Nephron progenitor cell (in vitro differentiated cells): ENCODE results near the gene TAOK2.
A peak's percentile ranks its signal among the peaks of the same experiment; 100 is the strongest.

ENCODE experiments used
- DNase-seq: peaks from one replicate; pipeline ENCODE4 v3.0.0; 2021
- H3K27ac Mint-ChIP-seq: 2 replicates; pipeline ENCODE4 v1.8.0; 2021; ENCODE audit warnings: mild to moderate bottlenecking, moderate library complexity, mixed read lengths
- H3K27me3 Mint-ChIP-seq: 2 replicates; pipeline ENCODE4 v1.8.0; 2021; ENCODE audit warnings: mild to moderate bottlenecking, low read depth, mixed read lengths; ENCODE audit not compliant: poor library complexity
- H3K36me3 Mint-ChIP-seq: 2 replicates; pipeline ENCODE4 v1.8.0; 2021; ENCODE audit warnings: low read depth, mixed read lengths
- H3K4me1 Mint-ChIP-seq: 2 replicates; pipeline ENCODE4 v1.8.0; 2021; ENCODE audit warnings: mixed read lengths
- H3K4me3 Mint-ChIP-seq: 2 replicates; pipeline ENCODE4 v1.8.0; 2021; ENCODE audit warnings: mild to moderate bottlenecking, moderate library complexity, mixed read lengths
- H3K9me3 Mint-ChIP-seq: 2 replicates; pipeline ENCODE4 v1.8.0; 2021; ENCODE audit warnings: mild to moderate bottlenecking, moderate library complexity, mixed read lengths
- TF ChIP-seq, protein P1 (sequence below): fragments of 200-600 bp; sonication (generic); IDR thresholded peaks from 2 replicates; pipeline ENCODE4 v1.5.0; 2021; ENCODE audit warnings: antibody characterized with exemption

The TAOK2 gene

GRCh38 chr16:29989111-29989858 is 15.6 kb downstream of the TAOK2 start:
- H3K4me1 Mint-ChIP-seq: peaks cover 50% of the 10 kb centered on the region
- no peak overlapping the region for H3K4me3 Mint-ChIP-seq
- TF ChIP-seq, protein P1, sequence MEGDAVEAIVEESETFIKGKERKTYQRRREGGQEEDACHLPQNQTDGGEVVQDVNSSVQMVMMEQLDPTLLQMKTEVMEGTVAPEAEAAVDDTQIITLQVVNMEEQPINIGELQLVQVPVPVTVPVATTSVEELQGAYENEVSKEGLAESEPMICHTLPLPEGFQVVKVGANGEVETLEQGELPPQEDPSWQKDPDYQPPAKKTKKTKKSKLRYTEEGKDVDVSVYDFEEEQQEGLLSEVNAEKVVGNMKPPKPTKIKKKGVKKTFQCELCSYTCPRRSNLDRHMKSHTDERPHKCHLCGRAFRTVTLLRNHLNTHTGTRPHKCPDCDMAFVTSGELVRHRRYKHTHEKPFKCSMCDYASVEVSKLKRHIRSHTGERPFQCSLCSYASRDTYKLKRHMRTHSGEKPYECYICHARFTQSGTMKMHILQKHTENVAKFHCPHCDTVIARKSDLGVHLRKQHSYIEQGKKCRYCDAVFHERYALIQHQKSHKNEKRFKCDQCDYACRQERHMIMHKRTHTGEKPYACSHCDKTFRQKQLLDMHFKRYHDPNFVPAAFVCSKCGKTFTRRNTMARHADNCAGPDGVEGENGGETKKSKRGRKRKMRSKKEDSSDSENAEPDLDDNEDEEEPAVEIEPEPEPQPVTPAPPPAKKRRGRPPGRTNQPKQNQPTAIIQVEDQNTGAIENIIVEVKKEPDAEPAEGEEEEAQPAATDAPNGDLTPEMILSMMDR: no peak
- H3K36me3 Mint-ChIP-seq: peaks cover 56% of the 10 kb centered on the region
- H3K27ac Mint-ChIP-seq: peak overlapping the region; percentile 44
- H3K9me3 Mint-ChIP-seq: no peaks in the 10 kb centered on the region
- no peak for DNase-seq
- no peaks in the 10 kb centered on the region for H3K27me3 Mint-ChIP-seq

DNA sequence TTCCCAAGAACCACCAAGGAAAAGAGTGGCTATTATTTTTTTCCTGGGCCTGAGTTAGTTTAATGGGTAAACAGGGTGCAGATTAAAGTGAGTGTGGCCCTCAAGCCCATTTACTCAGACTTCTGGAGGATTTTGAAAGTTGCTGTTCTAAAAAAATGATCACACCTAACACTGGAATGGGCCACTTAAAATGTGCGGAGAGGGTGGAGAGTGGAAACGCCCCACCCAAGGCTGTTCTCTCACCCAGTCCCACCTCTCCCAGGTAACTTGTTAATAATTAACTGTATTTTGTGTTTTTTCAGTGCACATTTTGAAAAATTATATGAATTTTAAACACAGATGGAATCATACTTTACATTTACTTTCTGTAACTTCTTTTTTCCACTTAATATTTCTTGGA is 16.4 kb downstream of the TAOK2 start:
- H3K4me1 Mint-ChIP-seq: peaks cover 58% of the 10 kb centered on the region
- H3K36me3 Mint-ChIP-seq: peaks cover 51% of the 10 kb centered on the region
- no peaks in the 10 kb centered on the region for H3K27me3 Mint-ChIP-seq
- DNase-seq: no peak
- H3K4me3 Mint-ChIP-seq: no peak overlapping the region
- TF ChIP-seq, protein P1: no peak
- no peaks in the 10 kb centered on the region for H3K9me3 Mint-ChIP-seq
- no peak overlapping the region for H3K27ac Mint-ChIP-seq

- no peak overlapping the region for H3K27ac Mint-ChIP-seq
Measured at GRCh38 chr16:29990883-29991570, 17.4 kb downstream of the TAOK2 start.

DNA sequence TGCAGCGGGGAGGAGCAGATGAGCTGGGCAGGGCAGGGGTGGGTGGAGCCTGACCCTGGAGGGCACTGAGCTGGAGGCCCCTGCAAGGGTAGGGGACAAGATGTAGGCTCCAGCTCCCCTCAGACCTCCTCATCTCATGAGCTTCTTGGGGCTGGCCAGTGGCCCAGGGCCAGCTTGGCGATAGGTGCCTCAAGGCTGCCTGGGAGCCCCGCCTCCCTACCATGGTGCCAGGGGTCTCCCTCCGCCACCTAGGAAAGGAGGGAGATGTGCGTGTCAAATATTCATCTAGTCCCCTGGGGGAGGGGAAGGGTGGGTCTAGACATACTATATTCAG is 17.9 kb downstream of the TAOK2 start:
- TF ChIP-seq, protein P1: no peak
- Mint-ChIP-seq H3K27ac (peak overlapping the region; percentile 89), H3K9me3 (no peaks in the 10 kb centered on the region), H3K27me3 (peaks cover under 1% of the 10 kb centered on the region), H3K4me1 (peaks cover 65% of the 10 kb centered on the region), H3K4me3 (no peak overlapping the region), H3K36me3 (peaks cover 41% of the 10 kb centered on the region)
- DNase-seq: no peak

More at GRCh38 chr16:29990883-29991570, 17.4 kb downstream of the TAOK2 start:
- H3K4me3 Mint-ChIP-seq: no peak overlapping the region
- TF ChIP-seq, protein P1: no peak
- DNase-seq: no peak
- no peaks in the 10 kb centered on the region for H3K9me3 Mint-ChIP-seq
- peaks cover 45% of the 10 kb centered on the region for H3K36me3 Mint-ChIP-seq
- H3K4me1 Mint-ChIP-seq: peaks cover 62% of the 10 kb centered on the region
- no peaks in the 10 kb centered on the region for H3K27me3 Mint-ChIP-seq

DNA sequence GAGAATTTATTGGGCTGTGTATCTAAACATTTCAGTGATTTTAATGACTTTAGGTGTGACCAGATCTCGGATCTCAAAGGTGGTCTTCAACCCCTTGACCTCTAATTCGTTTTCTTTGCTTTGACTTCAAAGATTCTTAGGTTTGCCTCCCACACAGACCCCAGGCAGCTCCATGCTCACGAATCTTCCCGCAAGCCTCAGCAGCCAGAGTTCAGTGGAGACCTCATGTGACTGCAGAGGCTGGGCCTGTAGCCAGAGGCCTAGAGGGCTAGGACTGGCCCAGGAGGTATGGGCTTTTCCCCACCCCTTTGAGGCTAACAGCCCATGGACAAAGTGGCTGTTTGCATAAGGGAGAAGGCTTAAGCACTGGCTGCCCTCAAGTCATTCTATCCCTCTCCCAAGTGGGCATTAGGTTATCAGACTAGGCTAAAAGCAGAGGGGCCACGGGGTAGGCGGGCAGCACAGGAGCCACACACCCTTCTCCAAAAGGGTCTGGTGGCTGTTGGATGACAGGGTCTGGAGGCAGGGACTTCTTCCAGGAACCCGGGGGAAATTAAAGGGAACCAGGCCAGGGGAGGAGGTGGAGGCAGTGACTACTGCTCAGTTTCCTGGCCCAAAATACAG is 18.8 kb downstream of the TAOK2 start:
- TF ChIP-seq, protein P1: no peak
- Mint-ChIP-seq H3K9me3 (no peaks in the 10 kb centered on the region), H3K36me3 (peaks cover 40% of the 10 kb centered on the region), H3K4me1 (peaks cover 68% of the 10 kb centered on the region), H3K27me3 (peaks cover 3% of the 10 kb centered on the region), H3K4me3 (peak overlapping the region; percentile 30), H3K27ac (peak overlapping the region; percentile 89)
- no peak for DNase-seq
